Measurements from ENCODE around the gene ITGAE. TPM values are rescaled to one million over a fixed set of nuclear protein-coding genes. Genes with fewer than 3 reads are reported as not detected.

Gene ITGAE
- total RNA-seq, 1 experiment from 2014 or later, result 60.2 TPM

DNA sequence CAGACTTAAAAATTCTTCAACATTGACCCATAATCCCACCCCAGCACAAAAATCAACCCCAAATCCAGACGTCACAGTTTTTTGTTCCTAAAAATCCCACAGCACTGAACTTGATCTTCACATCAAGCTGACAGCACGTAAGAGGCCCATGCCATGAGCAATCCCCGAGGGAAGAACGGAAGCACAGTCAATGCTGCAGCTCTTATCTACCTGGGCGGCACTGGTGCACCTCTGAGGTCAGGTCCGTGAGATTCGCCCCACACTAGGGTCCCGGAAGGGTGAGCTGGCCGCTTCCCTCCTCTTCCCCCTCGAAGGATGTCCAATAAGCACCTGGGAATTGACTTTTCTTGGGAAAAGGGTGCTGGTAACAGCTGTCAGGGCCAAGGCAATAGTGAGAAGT lies 11.3 kb upstream of the ITGAE start:
- TSS peak; percentile 42 for BruUV-seq (replicated peaks)
- TF ChIP-seq, protein P1, sequence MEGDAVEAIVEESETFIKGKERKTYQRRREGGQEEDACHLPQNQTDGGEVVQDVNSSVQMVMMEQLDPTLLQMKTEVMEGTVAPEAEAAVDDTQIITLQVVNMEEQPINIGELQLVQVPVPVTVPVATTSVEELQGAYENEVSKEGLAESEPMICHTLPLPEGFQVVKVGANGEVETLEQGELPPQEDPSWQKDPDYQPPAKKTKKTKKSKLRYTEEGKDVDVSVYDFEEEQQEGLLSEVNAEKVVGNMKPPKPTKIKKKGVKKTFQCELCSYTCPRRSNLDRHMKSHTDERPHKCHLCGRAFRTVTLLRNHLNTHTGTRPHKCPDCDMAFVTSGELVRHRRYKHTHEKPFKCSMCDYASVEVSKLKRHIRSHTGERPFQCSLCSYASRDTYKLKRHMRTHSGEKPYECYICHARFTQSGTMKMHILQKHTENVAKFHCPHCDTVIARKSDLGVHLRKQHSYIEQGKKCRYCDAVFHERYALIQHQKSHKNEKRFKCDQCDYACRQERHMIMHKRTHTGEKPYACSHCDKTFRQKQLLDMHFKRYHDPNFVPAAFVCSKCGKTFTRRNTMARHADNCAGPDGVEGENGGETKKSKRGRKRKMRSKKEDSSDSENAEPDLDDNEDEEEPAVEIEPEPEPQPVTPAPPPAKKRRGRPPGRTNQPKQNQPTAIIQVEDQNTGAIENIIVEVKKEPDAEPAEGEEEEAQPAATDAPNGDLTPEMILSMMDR (conservative IDR thresholded peaks at IDR 0.05; ENCODE audit: low read depth, low read length), result no peak
- TF ChIP-seq EZH2 (IDR thresholded peaks at IDR 0.05; ENCODE audit: borderline replicate concordance, low read depth, low read length, poor library complexity, severe bottlenecking), result no peak
- POLR2A ChIA-PET (ENCODE audit: low non-redundant PET), result no interaction called here
- CTCF ChIA-PET, result no interaction called here
- Histone ChIP-seq H3K36me3 (ENCODE audit: insufficient read depth, low read length, poor library complexity, severe bottlenecking) (peaks cover 56% of the 10 kb centered on the region), H3K27ac (ENCODE audit: low read depth, low read length, poor library complexity, severe bottlenecking) (no peak overlapping the region), H3K27me3 (replicated peaks; ENCODE audit: insufficient read depth, low read depth, low read length, poor library complexity) (no peaks in the 10 kb centered on the region), H3K4me3 (ENCODE audit: low read depth, low read length, poor library complexity, severe bottlenecking) (no peak overlapping the region), H3K9me3 (ENCODE audit: low read depth, low read length, poor library complexity, severe bottlenecking) (no peaks in the 10 kb centered on the region), H3K4me1 (ENCODE audit: insufficient read depth, low read length, poor library complexity, severe bottlenecking) (no peaks in the 10 kb centered on the region)
- intact Hi-C loops (cut with micrococcal nuclease; ENCODE audit: unreplicated experiment), result no loop called here
- no peak for DNase-seq (ENCODE audit: low spot score)

GRCh38 chr17:3810019-3810418 lies 9.0 kb upstream of the ITGAE start:
- Histone ChIP-seq H3K27ac (ENCODE audit: low read depth, low read length, poor library complexity, severe bottlenecking) (no peak overlapping the region), H3K4me1 (ENCODE audit: insufficient read depth, low read length, poor library complexity, severe bottlenecking) (no peaks in the 10 kb centered on the region), H3K27me3 (replicated peaks; ENCODE audit: insufficient read depth, low read depth, low read length, poor library complexity) (no peaks in the 10 kb centered on the region), H3K36me3 (ENCODE audit: insufficient read depth, low read length, poor library complexity, severe bottlenecking) (peaks cover 42% of the 10 kb centered on the region), H3K4me3 (ENCODE audit: low read depth, low read length, poor library complexity, severe bottlenecking) (no peak overlapping the region), H3K9me3 (ENCODE audit: low read depth, low read length, poor library complexity, severe bottlenecking) (no peaks in the 10 kb centered on the region)
- no peak for DNase-seq (ENCODE audit: low spot score)
- intact Hi-C loops (cut with micrococcal nuclease; ENCODE audit: unreplicated experiment), result no loop called here
- TF ChIP-seq EZH2 (IDR thresholded peaks at IDR 0.05; ENCODE audit: borderline replicate concordance, low read depth, low read length, poor library complexity, severe bottlenecking), result no peak
- TF ChIP-seq, protein P1 (conservative IDR thresholded peaks at IDR 0.05; ENCODE audit: low read depth, low read length), result no peak
- ChIA-PET POLR2A (ENCODE audit: low non-redundant PET) (no interaction called here), CTCF (no interaction called here)
- no TSS peak for BruUV-seq (replicated peaks)

DNA sequence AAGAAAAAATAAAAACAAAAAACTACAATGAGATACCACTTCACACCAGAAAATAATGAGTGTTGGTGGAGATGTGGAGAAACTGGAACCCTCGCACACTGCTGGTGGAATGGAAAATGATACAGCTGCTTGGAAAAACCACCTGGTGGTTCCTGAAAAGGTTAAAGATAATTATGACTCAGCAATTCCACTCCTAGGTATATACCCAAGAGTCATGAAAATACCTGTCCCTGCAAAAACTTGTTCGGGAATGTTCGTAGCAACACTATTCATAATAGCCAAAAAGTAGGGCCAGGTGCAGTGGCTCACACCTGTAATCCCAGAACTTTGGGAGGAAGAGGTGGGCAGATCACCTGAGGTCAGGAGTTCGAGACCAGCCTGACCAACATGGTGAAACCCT lies 8.1 kb upstream of the ITGAE start:
- no peak for TF ChIP-seq EZH2 (IDR thresholded peaks at IDR 0.05; ENCODE audit: borderline replicate concordance, low read depth, low read length, poor library complexity, severe bottlenecking)
- TF ChIP-seq, protein P1 (conservative IDR thresholded peaks at IDR 0.05; ENCODE audit: low read depth, low read length), result no peak
- H3K27ac ChIP-seq (ENCODE audit: low read depth, low read length, poor library complexity, severe bottlenecking), result no peak overlapping the region
- H3K9me3 ChIP-seq (ENCODE audit: low read depth, low read length, poor library complexity, severe bottlenecking), result no peaks in the 10 kb centered on the region
- no peaks in the 10 kb centered on the region for H3K27me3 ChIP-seq (replicated peaks; ENCODE audit: insufficient read depth, low read depth, low read length, poor library complexity)
- ChIA-PET CTCF (no interaction called here), POLR2A (ENCODE audit: low non-redundant PET) (no interaction called here)
- DNase-seq (ENCODE audit: low spot score), result no peak
- intact Hi-C loops (cut with micrococcal nuclease; ENCODE audit: unreplicated experiment), result no loop called here
- no peaks in the 10 kb centered on the region for H3K4me1 ChIP-seq (ENCODE audit: insufficient read depth, low read length, poor library complexity, severe bottlenecking)
- peaks cover 39% of the 10 kb centered on the region for H3K36me3 ChIP-seq (ENCODE audit: insufficient read depth, low read length, poor library complexity, severe bottlenecking)
- no TSS peak for BruUV-seq (replicated peaks)
- no peak overlapping the region for H3K4me3 ChIP-seq (ENCODE audit: low read depth, low read length, poor library complexity, severe bottlenecking)

All from A673 (cell line).